HL-60 (cell line): ENCODE data around the gene AP1S3.

ENCODE experiments used
- DNase-seq, 2 experiments: peaks; one replicate each; pipeline ENCODE4 v3.0.0-alpha.2; 2010 to 2020; ENCODE audit warnings: low read depth in 1 of 2, low spot score in 1 of 2
- H3K27ac ChIP-seq: fragments of 250-450 bp; sonication (Bioruptor Pico); replicated peaks from 2 replicates; pipeline ENCODE4 v1.5.1; 2020; ENCODE audit warnings: mild to moderate bottlenecking, moderate library complexity
- H3K27me3 ChIP-seq: fragments of 250-450 bp; sonication (Bioruptor Pico); 2 replicates; pipeline ENCODE4 v1.5.1; 2021; ENCODE audit warnings: mild to moderate bottlenecking, moderate library complexity; ENCODE audit not compliant: insufficient read depth, poor library complexity, severe bottlenecking
- H3K4me3 ChIP-seq: replicated peaks from 2 replicates; pipeline ENCODE4 v1.5.1; 2011; ENCODE audit warnings: mild to moderate bottlenecking, control low read depth, low read length; ENCODE audit not compliant: insufficient read depth
- CTCF ChIP-seq: IDR thresholded peaks from one replicate; pipeline ENCODE4 v1.5.1; 2011; ENCODE audit warnings: low read length, control low read depth, inconsistent platforms; ENCODE audit not compliant: insufficient read depth
- GABPA ChIP-seq: IDR thresholded peaks from 2 replicates; pipeline ENCODE4 v1.6.1; 2012; ENCODE audit warnings: low read depth
- POLR2AphosphoS5 ChIP-seq: IDR thresholded peaks from 2 replicates; pipeline ENCODE4 v1.6.1; 2012; ENCODE audit warnings: low read depth
- REST ChIP-seq: IDR thresholded peaks from 2 replicates; pipeline ENCODE4 v1.6.1; 2012; ENCODE audit warnings: low read depth; ENCODE audit not compliant: insufficient replicate concordance
- SPI1 ChIP-seq: IDR thresholded peaks from 2 replicates; pipeline ENCODE4 v1.6.1; 2012; ENCODE audit warnings: low read depth, mild to moderate bottlenecking, borderline replicate concordance

Gene AP1S3

GRCh38 chr2:223800908-223801307 is 36.5 kb downstream of the AP1S3 start:
- DNase-seq, result no peak
- TF ChIP-seq POLR2AphosphoS5, result no peak
- no peak for TF ChIP-seq CTCF
- no peak for TF ChIP-seq REST
- TF ChIP-seq SPI1, result no peak
- TF ChIP-seq GABPA, result no peak
- H3K27me3 ChIP-seq, result no peaks in the 10 kb centered on the region
- H3K4me3 ChIP-seq, result no peak overlapping the region
- H3K27ac ChIP-seq, result no peak overlapping the region

GRCh38 chr2:223797811-223798721 is 39.3 kb downstream of the AP1S3 start:
- H3K4me3 ChIP-seq, result no peak overlapping the region
- no peaks in the 10 kb centered on the region for H3K27me3 ChIP-seq
- peak in 1 of 2 experiments; percentile 3 for DNase-seq
- H3K27ac ChIP-seq, result no peak overlapping the region
- peak; percentile 4 for TF ChIP-seq CTCF
- no peak for TF ChIP-seq POLR2AphosphoS5
- no peak for TF ChIP-seq REST
- TF ChIP-seq SPI1, result peak; percentile 71; the same call in 1 of the 2 replicates

- H3K27ac ChIP-seq, result no peak overlapping the region
- DNase-seq, result no peak
Measured at GRCh38 chr2:223797037-223797436, 40.3 kb downstream of the AP1S3 start.

More at GRCh38 chr2:223797037-223797436, 40.3 kb downstream of the AP1S3 start:
- no peak overlapping the region for H3K4me3 ChIP-seq
- TF ChIP-seq REST (no peak), POLR2AphosphoS5 (no peak), SPI1 (no peak), CTCF (no peak), GABPA (no peak)
- no peaks in the 10 kb centered on the region for H3K27me3 ChIP-seq
